Activated CD8-positive, alpha-beta T cell treated with anti-CD3 and anti-CD28 coated beads for 36 hours (primary cell): Measurements from ENCODE around the gene PDLIM1. TPM values are rescaled to one million over a fixed set of nuclear protein-coding genes. Genes with fewer than 3 reads are reported as not detected.

Experiments used
- ATAC-seq: fragments of 200-7000 bp; cut with Tn5 transposase; one replicate; pipeline ENCODE4 v1.10.0; 2021; ENCODE audit warnings: mild to moderate bottlenecking, moderate library complexity
- CTCF ChIA-PET: fragments of 350-600 bp; sonication (Branson Sonifier 250); formaldehyde crosslinking; loops from one replicate; lab custom pipeline; 2021; ENCODE audit warnings: antibody characterized with exemption; lab: Charles Lee
- POLR2A ChIA-PET: fragments of 350-600 bp; sonication (Branson Sonifier 250); formaldehyde crosslinking; loops from one replicate; lab custom pipeline; 2021; ENCODE audit warnings: antibody characterized with exemption; lab: Charles Lee
- DNase-seq: peaks from one replicate; pipeline ENCODE4 v3.0.0-alpha.2; 2020
- H3K27ac Mint-ChIP-seq: one replicate; pipeline ENCODE4 v1.8.0; 2021; ENCODE audit warnings: mild to moderate bottlenecking, mixed read lengths
- H3K27me3 Mint-ChIP-seq: one replicate; pipeline ENCODE4 v1.8.0; 2021; ENCODE audit warnings: mixed read lengths
- H3K36me3 Mint-ChIP-seq: one replicate; pipeline ENCODE4 v1.8.0; 2021; ENCODE audit warnings: low read depth, mixed read lengths
- H3K4me1 Mint-ChIP-seq: one replicate; pipeline ENCODE4 v1.8.0; 2021; ENCODE audit warnings: low read depth, mixed read lengths
- H3K4me3 Mint-ChIP-seq: one replicate; pipeline ENCODE4 v1.8.0; 2021; ENCODE audit warnings: mild to moderate bottlenecking, moderate library complexity, mixed read lengths
- H3K9me3 Mint-ChIP-seq: one replicate; pipeline ENCODE4 v1.8.0; 2021; ENCODE audit warnings: mixed read lengths
- intact Hi-C: fragments of 100-400 bp; cut with micrococcal nuclease; formaldehyde crosslinking; loops from one replicate; pipeline ENCODE4 v1.10.0; 2022
- total RNA-seq, 2 experiments: library from RNA; stranded (reverse); gene quantifications; one replicate each; pipeline ENCODE4 v1.2.3, GENCODE V29; 2021
- TF ChIP-seq, protein P1 (sequence below): fragments of 200-600 bp; IDR thresholded peaks from one replicate; pipeline ENCODE4 v1.8.0; 2022; ENCODE audit warnings: antibody characterized with exemption, mild to moderate bottlenecking

Gene PDLIM1
- total RNA-seq, 2 experiments from 2014 or later: 0.74 to 1.1 TPM

DNA sequence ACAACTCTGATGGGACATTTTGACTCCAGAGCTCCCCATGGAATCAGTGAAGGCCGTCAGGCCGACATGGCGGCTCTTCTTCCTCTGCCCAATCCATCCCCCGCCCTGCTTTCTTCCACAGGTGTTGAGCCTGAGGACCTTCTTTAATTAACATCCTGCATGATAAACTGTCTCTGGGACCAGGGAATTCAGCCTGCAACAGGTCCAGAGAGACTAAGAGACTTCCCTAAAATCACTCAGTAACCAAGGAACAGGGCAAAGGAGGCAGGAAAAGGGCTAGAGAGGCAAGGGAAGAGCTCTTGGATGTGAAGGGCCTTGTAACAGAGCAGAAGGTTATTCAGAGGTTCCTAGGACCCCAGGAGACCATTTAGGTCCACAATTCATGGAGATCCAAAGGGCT is 6.0 kb upstream of the PDLIM1 start:
- no peak overlapping the region for H3K27ac Mint-ChIP-seq
- peaks cover 7% of the 10 kb centered on the region for H3K4me1 Mint-ChIP-seq
- H3K9me3 Mint-ChIP-seq: no peaks in the 10 kb centered on the region
- H3K4me3 Mint-ChIP-seq: no peak overlapping the region
- intact Hi-C loops: no loop called here
- no peaks in the 10 kb centered on the region for H3K36me3 Mint-ChIP-seq
- TF ChIP-seq, protein P1, sequence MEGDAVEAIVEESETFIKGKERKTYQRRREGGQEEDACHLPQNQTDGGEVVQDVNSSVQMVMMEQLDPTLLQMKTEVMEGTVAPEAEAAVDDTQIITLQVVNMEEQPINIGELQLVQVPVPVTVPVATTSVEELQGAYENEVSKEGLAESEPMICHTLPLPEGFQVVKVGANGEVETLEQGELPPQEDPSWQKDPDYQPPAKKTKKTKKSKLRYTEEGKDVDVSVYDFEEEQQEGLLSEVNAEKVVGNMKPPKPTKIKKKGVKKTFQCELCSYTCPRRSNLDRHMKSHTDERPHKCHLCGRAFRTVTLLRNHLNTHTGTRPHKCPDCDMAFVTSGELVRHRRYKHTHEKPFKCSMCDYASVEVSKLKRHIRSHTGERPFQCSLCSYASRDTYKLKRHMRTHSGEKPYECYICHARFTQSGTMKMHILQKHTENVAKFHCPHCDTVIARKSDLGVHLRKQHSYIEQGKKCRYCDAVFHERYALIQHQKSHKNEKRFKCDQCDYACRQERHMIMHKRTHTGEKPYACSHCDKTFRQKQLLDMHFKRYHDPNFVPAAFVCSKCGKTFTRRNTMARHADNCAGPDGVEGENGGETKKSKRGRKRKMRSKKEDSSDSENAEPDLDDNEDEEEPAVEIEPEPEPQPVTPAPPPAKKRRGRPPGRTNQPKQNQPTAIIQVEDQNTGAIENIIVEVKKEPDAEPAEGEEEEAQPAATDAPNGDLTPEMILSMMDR: no peak
- H3K27me3 Mint-ChIP-seq: peaks cover 24% of the 10 kb centered on the region
- DNase-seq (no peak), ATAC-seq (no peak)
- CTCF ChIA-PET: no interaction called here
- POLR2A ChIA-PET: no interaction called here

DNA sequence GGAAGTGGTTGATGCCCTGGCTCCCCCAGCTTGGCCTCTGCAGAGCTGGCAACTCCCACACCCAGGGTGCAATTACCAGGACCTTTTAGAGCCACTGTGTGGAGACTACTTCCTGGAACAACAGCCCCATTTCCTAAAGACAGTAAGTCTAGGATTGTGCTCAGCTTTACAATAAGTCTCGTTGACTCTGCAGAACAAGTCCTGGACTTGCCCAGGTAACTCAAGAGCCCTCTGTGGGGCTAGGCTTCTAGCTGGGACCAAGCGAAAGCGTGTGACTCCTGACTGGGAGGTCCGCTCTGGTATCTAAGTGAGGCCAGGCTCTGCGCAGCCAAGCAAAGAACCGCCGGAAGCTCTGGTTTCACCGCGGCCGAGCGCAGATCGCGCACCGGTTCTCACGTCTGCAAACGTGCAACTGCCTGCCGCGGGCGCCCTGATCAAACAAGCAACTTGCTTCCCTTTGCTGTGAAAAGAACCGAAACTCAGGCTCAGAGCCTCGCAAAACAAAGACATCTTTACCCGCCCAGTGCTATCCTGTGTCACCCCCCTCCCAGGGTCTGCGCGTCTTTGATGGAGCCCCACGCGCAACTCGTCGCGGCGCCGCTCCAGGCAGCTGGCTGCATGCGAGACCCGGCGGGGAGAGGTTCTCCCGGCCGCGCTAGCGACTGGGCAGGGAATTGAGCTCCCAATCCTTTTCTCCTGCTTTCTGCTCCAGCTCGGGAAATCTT is 4.4 kb upstream of the PDLIM1 start:
- Mint-ChIP-seq H3K4me3 (peak overlapping the region; percentile 55), H3K36me3 (no peaks in the 10 kb centered on the region), H3K9me3 (no peaks in the 10 kb centered on the region), H3K4me1 (peaks cover 9% of the 10 kb centered on the region), H3K27ac (peak overlapping the region; percentile 24), H3K27me3 (peaks cover 32% of the 10 kb centered on the region)
- ATAC-seq: peak; percentile 79
- TF ChIP-seq, protein P1: no peak
- ChIA-PET CTCF (interaction anchor here (1.1 to 2.6 kb wide), 3 partner anchors 28 to 79 kb away, joined by 3 to 10 read pairs (median 4); no protein-coding TSS in a partner anchor), POLR2A (interaction anchor here (0.6 to 1.2 kb wide), 2 partner anchors 66 to 176 kb away, joined by 3 read pairs; no protein-coding TSS in a partner anchor)
- DNase-seq: peak; percentile 73
- intact Hi-C loops: no loop called here

DNA sequence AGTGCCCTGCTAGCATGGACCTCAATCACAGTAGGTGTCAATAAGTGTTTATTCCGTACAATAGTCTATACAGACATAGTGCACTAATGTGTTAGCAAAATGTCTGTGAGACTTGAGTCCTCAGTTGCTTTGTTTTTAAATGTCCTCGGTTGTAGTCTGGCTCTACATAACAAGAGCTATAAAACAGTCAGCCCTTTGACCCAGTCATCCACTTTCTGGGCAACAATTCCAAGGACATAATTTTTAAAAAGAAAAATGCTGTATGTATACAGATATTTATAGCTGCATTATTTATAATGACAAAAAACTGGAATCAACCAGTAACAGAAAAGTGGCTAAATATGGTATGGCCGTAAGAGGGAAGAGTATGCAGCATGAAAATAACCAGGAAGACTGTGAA is 2.8 kb upstream of the PDLIM1 start:
- intact Hi-C loops: no loop called here
- Mint-ChIP-seq H3K36me3 (no peaks in the 10 kb centered on the region), H3K27me3 (peaks cover 44% of the 10 kb centered on the region), H3K27ac (no peak overlapping the region), H3K9me3 (no peaks in the 10 kb centered on the region), H3K4me3 (no peak overlapping the region), H3K4me1 (peaks cover 12% of the 10 kb centered on the region)
- CTCF ChIA-PET: interaction anchor here (1.2 to 2.6 kb wide), 2 partner anchors 70 to 80 kb away, joined by 5 to 10 read pairs; no protein-coding TSS in a partner anchor
- no peak for DNase-seq
- POLR2A ChIA-PET: no interaction called here
- no peak for ATAC-seq
- TF ChIP-seq, protein P1: no peak

DNA sequence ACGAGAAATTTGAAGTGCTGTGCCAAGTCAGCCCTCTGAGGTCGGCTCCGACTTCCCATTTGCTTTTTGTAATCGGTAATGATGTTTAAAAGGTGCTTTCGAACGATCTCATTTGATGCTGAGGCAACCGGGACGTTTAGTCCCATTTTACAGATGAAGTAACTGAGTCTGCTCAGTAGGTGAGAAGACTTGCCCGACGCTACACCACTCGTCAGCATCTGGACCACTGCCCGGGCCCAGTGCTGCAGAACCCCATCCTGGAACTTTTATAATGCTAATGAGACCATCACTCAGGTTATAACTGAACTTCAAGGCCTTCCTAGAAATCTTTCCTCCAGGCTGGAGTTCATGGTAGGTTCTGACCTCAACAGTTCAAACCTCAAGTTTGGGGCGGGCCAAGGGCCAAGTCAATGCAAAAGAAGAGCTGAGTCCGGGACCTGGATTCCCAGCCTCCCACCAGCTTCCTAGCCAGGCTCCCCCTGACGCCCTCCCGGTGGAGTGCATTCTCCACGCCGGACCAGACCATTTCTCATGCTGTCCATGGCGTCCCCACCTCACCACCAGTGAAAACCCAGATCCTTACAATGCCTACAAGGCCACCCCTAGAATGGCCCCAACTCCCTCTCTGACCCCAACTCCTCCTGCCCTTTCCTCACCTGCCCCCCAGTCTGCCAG is 699 bp upstream of the PDLIM1 start:
- Mint-ChIP-seq H3K36me3 (no peaks in the 10 kb centered on the region), H3K9me3 (no peaks in the 10 kb centered on the region), H3K27ac (no peak overlapping the region), H3K27me3 (peaks cover 54% of the 10 kb centered on the region), H3K4me3 (peak overlapping the region; percentile 42), H3K4me1 (peaks cover 12% of the 10 kb centered on the region)
- intact Hi-C loops: no loop called here
- ATAC-seq: no peak
- CTCF ChIA-PET: no interaction called here
- POLR2A ChIA-PET: no interaction called here
- no peak for DNase-seq
- TF ChIP-seq, protein P1: no peak

DNA sequence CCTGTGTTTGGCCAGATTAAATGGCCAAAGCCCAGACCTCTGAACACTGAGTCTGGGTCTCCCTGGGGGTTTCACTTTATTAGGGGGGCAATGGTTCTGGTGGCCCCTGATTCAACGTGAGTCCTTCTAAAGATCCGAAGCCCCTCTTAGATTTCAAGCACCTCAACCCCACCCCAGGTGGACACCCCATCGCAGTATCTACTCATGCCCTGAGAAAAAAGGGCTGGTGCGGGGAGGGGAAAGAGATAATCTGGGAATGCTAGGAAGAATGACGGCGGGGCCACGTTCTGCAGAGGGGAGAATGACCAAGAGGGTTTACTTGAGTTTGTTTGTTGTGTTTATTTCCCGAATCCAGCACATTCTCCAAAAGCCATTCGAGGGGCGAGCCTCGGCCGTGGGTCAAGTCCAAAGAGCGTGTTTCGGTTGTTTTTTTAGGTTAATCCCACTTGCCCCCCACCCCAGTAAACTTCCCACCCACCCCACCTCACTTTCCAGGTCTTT is 832 bp downstream of the PDLIM1 start:
- no peak for ATAC-seq
- ChIA-PET POLR2A (no interaction called here), CTCF (no interaction called here)
- no peaks in the 10 kb centered on the region for H3K36me3 Mint-ChIP-seq
- peaks cover 8% of the 10 kb centered on the region for H3K4me1 Mint-ChIP-seq
- DNase-seq: no peak
- TF ChIP-seq, protein P1: no peak
- no peak overlapping the region for H3K27ac Mint-ChIP-seq
- H3K27me3 Mint-ChIP-seq: peaks cover 52% of the 10 kb centered on the region
- peak overlapping the region; percentile 61 for H3K4me3 Mint-ChIP-seq
- intact Hi-C loops: no loop called here
- H3K9me3 Mint-ChIP-seq: no peaks in the 10 kb centered on the region
